WTC11 (cell line): ENCODE results near the gene SERBP1. TPM values are rescaled to one million over a fixed set of nuclear protein-coding genes. Genes with fewer than 3 reads are reported as not detected.
"Not testable (repeated sequence)": the region's sequence is repeated elsewhere in the genome, so short reads cannot be mapped to it uniquely, and the experiment has no call there.

Experiments
- ATAC-seq: fragments of 200-7000 bp; cut with Tn5 transposase; 2 replicates; pipeline ENCODE4 v1.10.0; 2021; ENCODE audit warnings: mild to moderate bottlenecking, moderate library complexity
- CTCF ChIA-PET: fragments of 300-600 bp; sonication (Branson Sonifier 250); formaldehyde crosslinking; loops from one replicate; lab custom pipeline; 2021; ENCODE audit warnings: antibody characterized with exemption; lab: Charles Lee
- POLR2A ChIA-PET: fragments of 350-600 bp; sonication (Branson Sonifier 250); formaldehyde crosslinking; loops from one replicate; lab custom pipeline; 2021; ENCODE audit warnings: antibody characterized with exemption; lab: Charles Lee
- DNase-seq: peaks from one replicate; pipeline ENCODE4 v3.0.0; 2021; ENCODE audit warnings: low spot score
- H3K27ac Mint-ChIP-seq: 2 replicates; pipeline ENCODE4 v1.8.0; 2021; ENCODE audit warnings: mixed read lengths
- H3K27me3 Mint-ChIP-seq: 2 replicates; pipeline ENCODE4 v1.8.0; 2021; ENCODE audit warnings: low read depth, mild to moderate bottlenecking, moderate library complexity, mixed read lengths
- H3K36me3 Mint-ChIP-seq: 2 replicates; pipeline ENCODE4 v1.8.0; 2021; ENCODE audit warnings: mixed read lengths
- H3K4me1 Mint-ChIP-seq: 2 replicates; pipeline ENCODE4 v1.8.0; 2022; ENCODE audit warnings: mixed read lengths
- H3K4me3 Mint-ChIP-seq: 2 replicates; pipeline ENCODE4 v1.8.0; 2021; ENCODE audit warnings: mild to moderate bottlenecking, moderate library complexity, mixed read lengths
- H3K9me3 Mint-ChIP-seq: 2 replicates; pipeline ENCODE4 v1.8.0; 2021; ENCODE audit warnings: mixed read lengths
- AFF4 ChIP-seq: sonication (generic); formaldehyde crosslinking; IDR thresholded peaks from 2 replicates; pipeline ENCODE4 v1.8.1; 2023; ENCODE audit warnings: mild to moderate bottlenecking, missing genetic modification reagents, borderline replicate concordance
- CDX4 ChIP-seq: fragments of 250-450 bp; sonication (Bioruptor Pico); IDR thresholded peaks from 2 replicates; pipeline ENCODE4 v1.9.0; 2021; ENCODE audit warnings: moderate library complexity, mild to moderate bottlenecking, inconsistent platforms, borderline replicate concordance
- CREB1 ChIP-seq: sonication (generic); formaldehyde crosslinking; IDR thresholded peaks from 2 replicates; pipeline ENCODE4 v1.8.0; 2023; ENCODE audit warnings: mild to moderate bottlenecking, missing genetic modification reagents
- CREM ChIP-seq: sonication (generic); formaldehyde crosslinking; IDR thresholded peaks from 2 replicates; pipeline ENCODE4 v1.8.1; 2022; ENCODE audit warnings: mild to moderate bottlenecking, missing genetic modification reagents, moderate library complexity
- E2F4 ChIP-seq: sonication (generic); formaldehyde crosslinking; IDR thresholded peaks from 2 replicates; pipeline ENCODE4 v1.8.1; 2022; ENCODE audit warnings: low read depth, mild to moderate bottlenecking, moderate library complexity, missing genetic modification reagents, borderline replicate concordance
- E2F5 ChIP-seq: sonication (generic); formaldehyde crosslinking; IDR thresholded peaks from 2 replicates; pipeline ENCODE4 v1.8.1; 2022; ENCODE audit warnings: mild to moderate bottlenecking, moderate library complexity, missing genetic modification reagents
- EMX1 ChIP-seq: fragments of 250-450 bp; sonication (Bioruptor Pico); IDR thresholded peaks from 2 replicates; pipeline ENCODE4 v1.8.0; 2021; ENCODE audit warnings: mild to moderate bottlenecking
- FOXJ3 ChIP-seq: sonication (generic); formaldehyde crosslinking; IDR thresholded peaks from 2 replicates; pipeline ENCODE4 v1.9.0; 2021; ENCODE audit warnings: missing genetic modification reagents, mild to moderate bottlenecking, borderline replicate concordance
- MAX ChIP-seq: sonication (generic); formaldehyde crosslinking; IDR thresholded peaks from 2 replicates; pipeline ENCODE4 v1.8.0; 2022; ENCODE audit warnings: mild to moderate bottlenecking, missing genetic modification reagents
- NFATC4 ChIP-seq: fragments of 250-450 bp; sonication (Bioruptor Pico); IDR thresholded peaks from 2 replicates; pipeline ENCODE4 v1.9.0; 2021; ENCODE audit warnings: mild to moderate bottlenecking
- NFE2L1 ChIP-seq: sonication (generic); formaldehyde crosslinking; IDR thresholded peaks from 2 replicates; pipeline ENCODE4 v1.8.1; 2023; ENCODE audit warnings: missing genetic modification reagents
- NFYB ChIP-seq: sonication (generic); formaldehyde crosslinking; conservative IDR thresholded peaks from 2 replicates; pipeline ENCODE4 v1.8.0; 2022; ENCODE audit warnings: low read depth, missing genetic modification reagents
- RORB ChIP-seq: fragments of 250-450 bp; sonication (Bioruptor Pico); IDR thresholded peaks from 2 replicates; pipeline ENCODE4 v1.9.0; 2021; ENCODE audit warnings: mild to moderate bottlenecking
- SOX15 ChIP-seq: fragments of 250-450 bp; sonication (Bioruptor Pico); IDR thresholded peaks from 2 replicates; pipeline ENCODE4 v1.9.0; 2021; ENCODE audit warnings: mild to moderate bottlenecking
- SP1 ChIP-seq: sonication (generic); formaldehyde crosslinking; conservative IDR thresholded peaks from 2 replicates; pipeline ENCODE4 v1.8.1; 2022; ENCODE audit warnings: missing genetic modification reagents
- TEAD4 ChIP-seq: sonication (generic); formaldehyde crosslinking; IDR thresholded peaks from 2 replicates; pipeline ENCODE4 v1.8.0; 2022; ENCODE audit warnings: mild to moderate bottlenecking, missing genetic modification reagents
- TP53 ChIP-seq: sonication (generic); formaldehyde crosslinking; IDR thresholded peaks from 2 replicates; pipeline ENCODE4 v1.8.1; 2023; ENCODE audit warnings: mild to moderate bottlenecking, missing genetic modification reagents
- USF1 ChIP-seq: sonication (generic); formaldehyde crosslinking; IDR thresholded peaks from 2 replicates; pipeline ENCODE4 v1.8.0; 2022; ENCODE audit warnings: mild to moderate bottlenecking, missing genetic modification reagents
- USF2 ChIP-seq: sonication (generic); formaldehyde crosslinking; IDR thresholded peaks from 2 replicates; pipeline ENCODE4 v1.8.1; 2023; ENCODE audit warnings: mild to moderate bottlenecking, missing genetic modification reagents, moderate library complexity
- ZBTB43 ChIP-seq: sonication (generic); formaldehyde crosslinking; IDR thresholded peaks from 2 replicates; pipeline ENCODE4 v1.8.1; 2023; ENCODE audit warnings: mild to moderate bottlenecking, missing genetic modification reagents
- ZNF219 ChIP-seq: sonication (generic); formaldehyde crosslinking; IDR thresholded peaks from 2 replicates; pipeline ENCODE4 v1.8.0; 2023; ENCODE audit warnings: missing genetic modification reagents, mild to moderate bottlenecking, borderline replicate concordance
- ZNF232 ChIP-seq: sonication (generic); formaldehyde crosslinking; IDR thresholded peaks from 2 replicates; pipeline ENCODE4 v1.8.0; 2022; ENCODE audit warnings: mild to moderate bottlenecking, missing genetic modification reagents
- ZNF317 ChIP-seq: sonication (generic); formaldehyde crosslinking; IDR thresholded peaks from 2 replicates; pipeline ENCODE4 v1.8.1; 2023; ENCODE audit warnings: low read depth, mild to moderate bottlenecking, moderate library complexity, missing genetic modification reagents, borderline replicate concordance
- total RNA-seq: library from RNA; stranded (reverse); gene quantifications from 3 replicates; pipeline ENCODE4 v1.2.3, GENCODE V29; 2021

The SERBP1 gene
- total RNA-seq, 1 experiment from 2014 or later, result 543 TPM

- ChIA-PET CTCF (no interaction called here), POLR2A (no interaction called here)
- Mint-ChIP-seq H3K9me3 (no peaks in the 10 kb centered on the region), H3K4me3 (no peak overlapping the region), H3K4me1 (peaks cover 9% of the 10 kb centered on the region), H3K27me3 (no peaks in the 10 kb centered on the region; the same call in 1 of the 2 replicates), H3K36me3 (no peaks in the 10 kb centered on the region), H3K27ac (no peak overlapping the region)
- ATAC-seq (no peak), DNase-seq (no peak)
- no peak for TF ChIP-seq NFATC4
- TF ChIP-seq ZNF317 (CRISPR knock-in tag), result no peak
- TF ChIP-seq EMX1 (CRISPR knock-in tag), result no peak
- TF ChIP-seq ZBTB43 (CRISPR knock-in tag), result no peak
- no peak for TF ChIP-seq CREM (CRISPR knock-in tag)
- no peak for TF ChIP-seq TEAD4
- no peak for TF ChIP-seq SP1 (CRISPR knock-in tag)
- no peak for TF ChIP-seq E2F5 (CRISPR knock-in tag)
- TF ChIP-seq USF2 (CRISPR knock-in tag), result no peak
- no peak for TF ChIP-seq AFF4 (CRISPR knock-in tag)
- TF ChIP-seq RORB (CRISPR knock-in tag), result no peak
- TF ChIP-seq FOXJ3 (CRISPR knock-in tag), result no peak
- TF ChIP-seq SOX15 (CRISPR knock-in tag), result no peak
- no peak for TF ChIP-seq ZNF232
- no peak for TF ChIP-seq NFE2L1 (CRISPR knock-in tag)
- TF ChIP-seq TP53 (CRISPR knock-in tag), result no peak
Observed at GRCh38 chr1:67446893-67447292, 16.7 kb upstream of the SERBP1 start.

GRCh38 chr1:67446014-67446413 is 15.8 kb upstream of the SERBP1 start:
- ATAC-seq, DNase-seq, H3K9me3 Mint-ChIP-seq, POLR2A ChIA-PET, H3K4me1 Mint-ChIP-seq, H3K27ac Mint-ChIP-seq, H3K36me3 Mint-ChIP-seq, H3K27me3 Mint-ChIP-seq, H3K4me3 Mint-ChIP-seq: not testable (repeated sequence)
- CTCF ChIA-PET, result interaction anchor here (0.6 to 0.7 kb wide), 2 partner anchors 54 to 338 kb away, joined by 3 to 4 read pairs; no protein-coding TSS in a partner anchor

- H3K4me1 Mint-ChIP-seq, result peaks cover 5% of the 10 kb centered on the region
- H3K36me3 Mint-ChIP-seq, result no peaks in the 10 kb centered on the region
- no peaks in the 10 kb centered on the region for H3K9me3 Mint-ChIP-seq
- ATAC-seq, result no peak
- ChIA-PET CTCF (interaction anchor here (1.6 kb wide), 1 partner anchor 94 kb away, joined by 4 read pairs; no protein-coding TSS in a partner anchor), POLR2A (no interaction called here)
- H3K27ac Mint-ChIP-seq, result no peak overlapping the region
- no peak for DNase-seq
- H3K27me3 Mint-ChIP-seq, result no peaks in the 10 kb centered on the region; the same call in 1 of the 2 replicates
- H3K4me3 Mint-ChIP-seq, result no peak overlapping the region
- TF ChIP-seq CREB1 (no peak), E2F4 (CRISPR knock-in tag) (no peak), ZNF317 (CRISPR knock-in tag) (no peak), CDX4 (CRISPR knock-in tag) (no peak), MAX (CRISPR knock-in tag) (no peak), NFYB (CRISPR knock-in tag) (no peak), USF1 (CRISPR knock-in tag) (no peak), ZNF232 (no peak), ZNF219 (CRISPR knock-in tag) (no peak)
Observed at GRCh38 chr1:67441739-67442281, 11.6 kb upstream of the SERBP1 start.
